ENCODE data around the gene PHC2. TPM values are rescaled to one million over a fixed set of nuclear protein-coding genes. Genes with fewer than 3 reads are reported as not detected.
A peak's percentile ranks its signal among the peaks of the same experiment; 100 is the strongest.

PHC2 gene
- total and polyA plus RNA-seq, 9 of the 15 experiments (the other 6 are each of a cell fraction or from before 2014, with no cell fraction given): 3.1 to 67.6 (median 34.6) TPM

DNA sequence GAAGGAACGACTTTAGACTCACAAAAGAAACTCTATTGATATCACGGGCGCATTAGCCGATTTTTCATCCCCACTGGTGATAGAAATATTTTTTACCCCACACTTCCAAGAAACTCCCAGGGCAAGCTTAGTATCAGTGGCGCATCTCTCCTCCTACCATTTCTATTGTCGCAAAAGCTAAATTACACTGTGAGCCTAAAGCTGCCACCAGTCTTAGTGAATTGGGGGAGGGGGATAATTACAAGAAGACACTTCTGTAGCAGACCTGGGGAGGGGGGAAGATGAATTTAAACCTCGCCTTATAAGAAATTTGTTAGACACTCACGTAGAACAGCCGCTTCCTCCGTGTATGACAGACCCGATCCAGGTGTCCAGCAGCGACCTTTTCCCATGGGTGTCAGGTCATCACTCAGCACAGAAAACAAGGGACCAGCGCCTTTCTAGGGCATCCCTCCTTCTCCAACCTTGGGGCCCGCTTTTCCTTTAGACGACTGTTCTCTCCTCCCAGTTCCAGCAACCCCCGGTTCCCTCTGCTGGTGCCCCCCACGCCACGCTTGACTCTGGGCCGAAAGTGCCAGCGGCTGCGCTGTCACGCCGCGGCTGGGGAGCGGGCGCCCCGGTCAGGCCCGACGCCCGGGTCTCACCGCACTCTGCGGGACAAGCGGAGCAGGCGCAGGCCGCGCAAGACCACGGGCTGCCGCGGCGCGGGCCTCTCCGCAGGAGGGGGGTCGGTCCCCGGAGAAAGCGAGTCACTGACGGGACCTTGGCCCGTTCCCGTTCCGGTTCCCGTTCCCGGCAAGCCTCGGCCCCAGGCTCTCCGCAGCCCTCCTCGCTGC, 821 bp downstream of the PHC2 start:
- in situ Hi-C loops (cut with MboI) (no loop called here), intact Hi-C loops (cut with micrococcal nuclease) (no loop called here)
- H3K9ac ChIP-seq (ENCODE audit: insufficient read depth in 1 of 2, low read depth in 2 of 2, low read length in 2 of 2): peak overlapping the region; percentile 16 to 91; a peak in 3 of 4 replicates
- ATAC-seq (peak; percentile 3; the same call in 1 of the 3 replicates), FAIRE-seq (no peak), DNase-seq (ENCODE audit: extremely low read depth in 1 of 4, low spot score in 3 of 4) (peak in 1 of 4 experiments; percentile 19)
- peak overlapping the region; percentile 60 for H3K4me3 ChIP-seq
- 9% methylated on average over 37 of the region's 54 CpGs for WGBS (ENCODE audit: insufficient coverage, low coverage, missing lambda C conversion rate)
- no peaks in the 10 kb centered on the region for H3K9me1 ChIP-seq (ENCODE audit: control insufficient read depth, insufficient read depth, low read length)
- ChIA-PET POLR2A (no interaction called here), CTCF (ENCODE audit: low intra/inter-chr PET ratio) (interaction anchor here (0.6 kb wide), 1 partner anchor 651 kb away, joined by 4 read pairs; no protein-coding TSS in a partner anchor)
- peak overlapping the region; percentile 77 for H2AFZ ChIP-seq (ENCODE audit: low read depth, low read length)
- H3K79me2 ChIP-seq (ENCODE audit: control insufficient read depth, insufficient read depth, low read length): no peaks in the 10 kb centered on the region
- H3K27me3 ChIP-seq (ENCODE audit: control insufficient read depth in 2 of 2, insufficient read depth in 2 of 2, low read length in 2 of 2): peaks cover 20% of the 10 kb centered on the region in 2 experiments
- BruUV-seq (replicated peaks): no TSS peak
- peaks cover 9 to 10% of the 10 kb centered on the region in 2 experiments for H3K4me1 ChIP-seq (replicated peaks in 1 of 2; ENCODE audit: control insufficient read depth in 2 of 2, insufficient read depth in 2 of 2, low read length in 2 of 2)
- no peak overlapping the region for H3K27ac ChIP-seq (ENCODE audit: extremely low read depth, low read depth, low read length)
- H3K4me2 ChIP-seq (ENCODE audit: insufficient read depth, low read length): peak overlapping the region; percentile 61
- H3K9me3 ChIP-seq (replicated peaks; ENCODE audit: control insufficient read depth, insufficient read depth, low read depth, low read length): no peaks in the 10 kb centered on the region
- no peaks in the 10 kb centered on the region for H3K36me3 ChIP-seq (ENCODE audit: control insufficient read depth, insufficient read depth, low read length)
- peaks cover 12% of the 10 kb centered on the region for H4K20me1 ChIP-seq (replicated peaks; ENCODE audit: control insufficient read depth, insufficient read depth, low read length)
- TF ChIP-seq SMARCB1 (IDR thresholded peaks at IDR 0.05; ENCODE audit: insufficient read length, low read depth) (no peak), SUPT5H (IDR thresholded peaks at IDR 0.05) (no peak), ZNF12 (CRISPR knock-in tag; IDR thresholded peaks at IDR 0.05) (no peak), STAT5B (CRISPR knock-in tag; IDR thresholded peaks at IDR 0.05) (no peak), JUN (IDR thresholded peaks at IDR 0.05; ENCODE audit: borderline replicate concordance, low read depth, low read length) (no peak), JUN (CRISPR knock-in tag; IDR thresholded peaks at IDR 0.05; ENCODE audit: borderline replicate concordance) (0 out of 2 replicates have a peak, but pooled peaks have one; percentile 63), ELF2 (CRISPR knock-in tag; IDR thresholded peaks at IDR 0.05) (no peak), NFE2L1 (tag; IDR thresholded peaks at IDR 0.05; ENCODE audit: borderline replicate concordance, low read depth) (no peak), PTTG1 (tag; IDR thresholded peaks at IDR 0.05; ENCODE audit: low read depth) (no peak), POLR2AphosphoS2 (IDR thresholded peaks at IDR 0.05; ENCODE audit: low read length) (no peak), CC2D1A (IDR thresholded peaks at IDR 0.05) (no peak), ZNF224 (CRISPR knock-in tag; IDR thresholded peaks at IDR 0.05) (no peak), L3MBTL2 (IDR thresholded peaks at IDR 0.05) (peak; percentile 36; the same call in 1 of the 2 replicates), NFE2 (IDR thresholded peaks at IDR 0.05; ENCODE audit: low read depth) (no peak)
- TF ChIP-seq, protein P1, sequence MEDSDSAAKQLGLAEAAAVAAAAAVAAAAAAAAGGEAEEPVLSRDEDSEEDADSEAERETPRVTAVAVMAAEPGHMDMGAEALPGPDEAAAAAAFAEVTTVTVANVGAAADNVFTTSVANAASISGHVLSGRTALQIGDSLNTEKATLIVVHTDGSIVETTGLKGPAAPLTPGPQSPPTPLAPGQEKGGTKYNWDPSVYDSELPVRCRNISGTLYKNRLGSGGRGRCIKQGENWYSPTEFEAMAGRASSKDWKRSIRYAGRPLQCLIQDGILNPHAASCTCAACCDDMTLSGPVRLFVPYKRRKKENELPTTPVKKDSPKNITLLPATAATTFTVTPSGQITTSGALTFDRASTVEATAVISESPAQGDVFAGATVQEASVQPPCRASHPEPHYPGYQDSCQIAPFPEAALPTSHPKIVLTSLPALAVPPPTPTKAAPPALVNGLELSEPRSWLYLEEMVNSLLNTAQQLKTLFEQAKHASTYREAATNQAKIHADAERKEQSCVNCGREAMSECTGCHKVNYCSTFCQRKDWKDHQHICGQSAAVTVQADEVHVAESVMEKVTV (CRISPR knock-in tag; IDR thresholded peaks at IDR 0.05): no peak
- TF ChIP-seq, protein P2, sequence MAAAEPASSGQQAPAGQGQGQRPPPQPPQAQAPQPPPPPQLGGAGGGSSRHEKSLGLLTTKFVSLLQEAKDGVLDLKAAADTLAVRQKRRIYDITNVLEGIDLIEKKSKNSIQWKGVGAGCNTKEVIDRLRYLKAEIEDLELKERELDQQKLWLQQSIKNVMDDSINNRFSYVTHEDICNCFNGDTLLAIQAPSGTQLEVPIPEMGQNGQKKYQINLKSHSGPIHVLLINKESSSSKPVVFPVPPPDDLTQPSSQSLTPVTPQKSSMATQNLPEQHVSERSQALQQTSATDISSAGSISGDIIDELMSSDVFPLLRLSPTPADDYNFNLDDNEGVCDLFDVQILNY (CRISPR knock-in tag; IDR thresholded peaks at IDR 0.05): no peak
- TF ChIP-seq, protein P3, sequence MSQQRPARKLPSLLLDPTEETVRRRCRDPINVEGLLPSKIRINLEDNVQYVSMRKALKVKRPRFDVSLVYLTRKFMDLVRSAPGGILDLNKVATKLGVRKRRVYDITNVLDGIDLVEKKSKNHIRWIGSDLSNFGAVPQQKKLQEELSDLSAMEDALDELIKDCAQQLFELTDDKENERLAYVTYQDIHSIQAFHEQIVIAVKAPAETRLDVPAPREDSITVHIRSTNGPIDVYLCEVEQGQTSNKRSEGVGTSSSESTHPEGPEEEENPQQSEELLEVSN (IDR thresholded peaks at IDR 0.05; ENCODE audit: borderline replicate concordance in 1 of 2, extremely low read depth in 1 of 2, insufficient read depth in 1 of 2, insufficient read length in 1 of 2, low read depth in 1 of 2, low read length in 1 of 2, poor library complexity in 1 of 2, severe bottlenecking in 1 of 2): peak; percentile 12 to 63
- TF ChIP-seq, protein P4, sequence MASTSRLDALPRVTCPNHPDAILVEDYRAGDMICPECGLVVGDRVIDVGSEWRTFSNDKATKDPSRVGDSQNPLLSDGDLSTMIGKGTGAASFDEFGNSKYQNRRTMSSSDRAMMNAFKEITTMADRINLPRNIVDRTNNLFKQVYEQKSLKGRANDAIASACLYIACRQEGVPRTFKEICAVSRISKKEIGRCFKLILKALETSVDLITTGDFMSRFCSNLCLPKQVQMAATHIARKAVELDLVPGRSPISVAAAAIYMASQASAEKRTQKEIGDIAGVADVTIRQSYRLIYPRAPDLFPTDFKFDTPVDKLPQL (IDR thresholded peaks at IDR 0.05; ENCODE audit: extremely low read depth, insufficient read length): no peak

All from K562 (cell line).